MV-4-11 (cell line): ENCODE results near the gene SPOCK2.

Source experiments
- DNase-seq: peaks from one replicate; lab custom pipeline; 2025; lab: John Stamatoyannopoulos, UW

The SPOCK2 gene

GRCh38 chr10:72010234-72010973, 77.9 kb downstream of the SPOCK2 start:
- no peak for DNase-seq

GRCh38 chr10:72009425-72010081, 78.8 kb downstream of the SPOCK2 start:
- no peak for DNase-seq

- DNase-seq, result no peak
Observed at GRCh38 chr10:72009051-72009424, 79.3 kb downstream of the SPOCK2 start.
